ENCODE data around the gene UTS2. TPM values are rescaled to one million over a fixed set of nuclear protein-coding genes. Genes with fewer than 3 reads are reported as not detected.

Gene UTS2
- total RNA-seq, 1 experiment from 2014 or later: not detected

DNA sequence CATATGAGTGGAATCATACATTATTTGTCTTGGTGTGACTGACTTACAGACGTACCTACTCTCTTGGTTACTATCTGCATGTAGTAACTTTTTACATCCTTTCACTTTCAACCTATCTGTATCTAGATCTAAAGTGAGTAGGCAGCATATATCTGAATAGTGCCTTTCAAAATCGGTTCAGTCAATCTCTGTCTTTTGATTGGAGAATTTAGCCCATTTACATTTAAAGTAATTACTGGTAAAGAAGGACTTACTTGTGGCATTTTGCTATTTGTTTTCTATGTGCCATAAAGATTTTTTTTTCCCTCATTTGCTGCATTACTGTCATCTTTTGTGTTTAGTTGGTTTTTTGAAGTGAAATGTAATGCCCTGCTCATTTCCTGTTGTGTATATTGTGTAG is 14.2 kb downstream of the UTS2 start (continued):
- TF ChIP-seq PRDM15 (CRISPR knock-in tag; IDR thresholded peaks at IDR 0.05) (no peak), RELA (CRISPR knock-in tag; IDR thresholded peaks at IDR 0.05; ENCODE audit: borderline replicate concordance) (no peak), JAZF1 (CRISPR knock-in tag; IDR thresholded peaks at IDR 0.05) (no peak), ZNF425 (CRISPR knock-in tag; conservative IDR thresholded peaks at IDR 0.05) (no peak), USF2 (CRISPR knock-in tag; IDR thresholded peaks at IDR 0.05) (no peak), ZNF396 (CRISPR knock-in tag; IDR thresholded peaks at IDR 0.05; ENCODE audit: borderline replicate concordance) (no peak), USF1 (CRISPR knock-in tag; IDR thresholded peaks at IDR 0.05) (no peak), FOXK1 (CRISPR knock-in tag; IDR thresholded peaks at IDR 0.05) (no peak), RORB (CRISPR knock-in tag; IDR thresholded peaks at IDR 0.05) (no peak), STAT6 (CRISPR knock-in tag; conservative IDR thresholded peaks at IDR 0.05; ENCODE audit: low read depth) (no peak), SMAD3 (CRISPR knock-in tag; IDR thresholded peaks at IDR 0.05; ENCODE audit: borderline replicate concordance) (no peak), SMAD4 (CRISPR knock-in tag; IDR thresholded peaks at IDR 0.05) (no peak)

DNA sequence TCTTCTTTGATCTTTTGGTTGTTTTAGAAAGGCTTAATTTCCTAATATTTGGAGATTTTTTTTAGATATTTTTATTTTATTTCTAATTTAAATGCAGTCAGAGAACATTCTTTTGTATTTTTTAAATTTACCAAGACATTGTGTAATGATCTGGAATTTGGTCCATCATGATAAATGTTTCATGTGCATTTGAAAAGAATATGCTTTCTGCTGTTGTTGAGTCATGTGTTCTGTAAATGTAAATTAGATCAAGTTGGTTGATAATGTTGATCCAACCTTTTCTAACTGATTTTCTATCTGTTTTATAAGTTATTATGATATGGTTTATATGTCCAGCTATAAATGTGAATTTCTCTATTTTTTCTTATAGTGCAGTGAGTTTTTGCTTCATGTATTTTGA is 19.8 kb downstream of the UTS2 start:
- Mint-ChIP-seq H3K4me1 (no peaks in the 10 kb centered on the region), H3K27me3 (ENCODE audit: low read depth) (no peaks in the 10 kb centered on the region), H3K9me3 (peaks cover 7% of the 10 kb centered on the region), H3K27ac (no peak overlapping the region), H3K4me3 (no peak overlapping the region), H3K36me3 (peaks cover 20% of the 10 kb centered on the region)
- ATAC-seq (no peak), DNase-seq (ENCODE audit: low spot score) (no peak)
- POLR2A ChIA-PET: no interaction called here
- CTCF ChIA-PET: no interaction called here
- no peak for TF ChIP-seq TCF7 (CRISPR knock-in tag; IDR thresholded peaks at IDR 0.05; ENCODE audit: low read depth)
- TF ChIP-seq ZNF232 (CRISPR knock-in tag; IDR thresholded peaks at IDR 0.05): no peak
- TF ChIP-seq CREM (CRISPR knock-in tag; IDR thresholded peaks at IDR 0.05): no peak
- TF ChIP-seq CREB1 (CRISPR knock-in tag; IDR thresholded peaks at IDR 0.05): no peak

Measured in WTC11 (cell line).